HG03039 (cell line): ENCODE results near the gene SNN.

Source experiments
- ATAC-seq: cut with Tn5 transposase; IDR thresholded peaks from one replicate; pipeline ENCODE4 v1.9.1; 2021; ENCODE audit warnings: mild to moderate bottlenecking, moderate library complexity; ENCODE audit not compliant: unreplicated experiment

The SNN gene

DNA sequence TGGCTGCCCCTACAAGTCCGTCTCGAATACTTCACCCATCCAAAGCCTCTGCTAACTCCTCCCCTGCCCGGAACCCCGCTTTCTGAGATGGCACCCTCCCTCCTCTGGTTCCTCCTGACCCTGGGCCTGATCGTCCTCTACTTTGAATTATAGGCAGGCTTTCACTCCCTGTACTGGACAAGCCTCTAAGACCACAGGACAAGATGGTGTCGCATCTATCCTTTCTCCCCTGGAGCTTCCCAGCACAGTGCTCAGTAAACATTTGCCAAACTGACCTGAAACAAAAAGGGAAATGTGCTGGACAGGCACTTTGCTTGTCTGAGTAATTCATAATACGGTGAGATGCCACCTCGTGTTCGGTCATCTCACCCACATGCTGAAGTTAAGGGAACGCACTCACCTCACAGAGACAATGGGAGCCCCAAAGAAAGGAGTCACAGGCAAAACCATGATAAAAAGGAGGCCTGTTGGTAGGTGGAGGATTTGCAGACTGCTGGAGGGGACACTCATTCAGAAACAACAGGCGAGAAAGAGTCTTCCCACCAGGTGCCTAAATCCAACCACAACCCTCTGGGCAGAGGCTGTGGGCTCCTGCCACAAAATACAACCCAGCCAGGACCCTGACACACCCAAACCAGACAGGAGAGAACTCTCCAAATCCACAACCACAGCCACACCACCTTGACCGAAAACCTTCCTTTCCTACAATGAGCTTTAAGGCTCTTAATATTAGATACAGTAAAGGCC is 28.2 kb downstream of the SNN start:
- no peak for ATAC-seq

DNA sequence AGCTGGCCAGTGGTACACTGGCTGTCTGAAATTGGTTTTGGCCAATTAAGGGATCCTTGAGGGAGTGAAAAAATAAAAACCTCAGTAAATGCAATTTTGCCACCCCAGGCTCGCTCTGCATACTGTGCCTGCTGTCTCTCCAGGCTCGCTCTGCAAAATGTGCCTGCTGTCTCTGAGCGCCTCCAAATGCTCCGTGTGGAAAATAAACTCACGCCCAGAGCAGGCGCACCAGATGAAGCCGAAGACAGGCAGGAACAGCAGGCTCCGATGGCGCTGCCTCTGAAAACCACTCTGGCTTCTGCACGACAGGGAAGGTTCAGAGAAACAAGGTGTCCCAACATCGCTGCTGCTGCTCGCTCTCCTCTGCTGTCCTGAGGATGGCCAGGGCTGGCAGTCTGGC is 29.1 kb downstream of the SNN start:
- ATAC-seq: no peak

DNA sequence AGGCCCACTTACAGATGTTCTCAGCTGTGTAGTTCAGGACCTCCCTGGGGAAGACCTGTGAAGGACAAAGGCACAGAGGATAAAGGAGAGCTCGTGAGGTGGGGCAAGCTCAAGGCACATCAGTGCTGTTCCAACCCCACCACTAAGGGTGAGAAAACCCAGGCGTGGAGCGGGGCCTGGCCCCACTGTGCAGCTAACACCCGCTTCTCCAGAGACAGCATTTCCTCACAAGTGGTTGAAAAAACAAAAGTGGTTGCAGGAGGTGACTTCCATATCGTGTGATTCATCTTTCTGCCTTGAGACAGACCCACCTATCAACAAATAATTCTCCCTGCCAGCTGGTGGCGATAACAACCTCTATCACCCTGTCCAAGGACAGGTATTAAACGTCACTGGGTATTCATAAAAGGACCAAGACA is 30.0 kb downstream of the SNN start:
- no peak for ATAC-seq

DNA sequence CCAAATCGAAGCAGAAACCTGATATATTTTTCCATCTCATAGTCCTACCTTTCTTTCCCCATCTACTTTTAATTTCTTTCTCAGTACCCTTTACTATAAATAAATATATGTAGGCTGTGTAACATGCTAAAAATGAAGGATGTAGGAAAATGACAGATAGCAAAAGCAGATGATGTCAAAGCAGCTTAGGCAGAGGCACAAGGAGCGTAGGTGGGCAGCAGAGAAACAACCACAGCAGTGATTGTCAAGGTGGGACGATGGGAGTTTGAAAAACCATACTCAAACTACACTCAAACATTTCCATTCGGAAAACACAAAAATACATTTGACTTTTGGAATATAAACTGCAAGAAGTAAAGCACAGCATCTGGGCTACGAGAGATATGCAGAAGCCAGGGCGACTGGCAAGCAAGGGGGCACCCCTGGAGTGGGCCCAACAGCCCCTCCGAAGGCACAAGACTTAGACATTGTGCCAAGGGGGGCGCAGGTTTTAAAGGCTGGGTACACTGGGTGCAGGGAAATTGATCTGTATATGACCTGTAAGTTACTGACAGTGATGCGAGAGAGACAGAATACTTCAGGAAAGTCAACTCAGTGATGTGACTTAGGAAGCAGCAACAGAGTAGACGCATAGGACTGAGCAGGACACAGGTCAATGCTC is 31.1 kb downstream of the SNN start:
- no peak for ATAC-seq

DNA sequence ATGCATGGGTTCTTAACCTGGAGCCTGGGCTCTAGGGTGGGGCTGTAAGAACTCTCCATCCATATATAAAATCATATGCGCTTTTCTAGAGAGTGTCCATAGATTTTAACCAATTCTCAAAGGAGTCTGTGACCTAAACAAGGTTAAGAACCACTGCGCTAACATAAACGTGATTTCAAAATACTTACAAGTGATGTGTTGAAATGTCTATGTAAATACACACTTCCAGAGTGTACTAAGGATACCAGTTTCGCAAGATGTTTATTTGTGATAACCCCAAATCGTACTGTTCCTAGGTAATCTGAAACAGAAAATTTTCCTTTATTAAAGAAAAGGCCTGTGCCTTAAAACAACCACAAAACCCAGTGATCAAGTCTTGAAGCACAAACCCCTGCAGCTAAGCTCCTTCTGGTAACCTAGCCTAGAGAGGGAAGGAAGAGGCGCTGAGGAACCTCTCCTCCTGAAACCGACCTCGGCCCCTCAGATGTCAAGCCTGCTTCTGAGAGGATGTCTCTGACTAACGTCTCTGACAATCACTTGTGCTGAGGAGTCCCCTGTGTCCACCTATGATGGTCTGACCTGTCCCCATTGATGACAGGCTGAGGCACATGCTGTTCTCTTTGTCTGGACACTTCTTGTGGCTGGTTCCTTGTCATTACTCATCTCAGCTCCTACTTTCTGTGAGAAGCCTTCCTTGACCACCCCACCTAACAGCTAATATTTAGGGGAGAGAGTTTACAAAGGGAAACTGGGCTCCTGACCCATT is 32.2 kb downstream of the SNN start:
- ATAC-seq: no peak

DNA sequence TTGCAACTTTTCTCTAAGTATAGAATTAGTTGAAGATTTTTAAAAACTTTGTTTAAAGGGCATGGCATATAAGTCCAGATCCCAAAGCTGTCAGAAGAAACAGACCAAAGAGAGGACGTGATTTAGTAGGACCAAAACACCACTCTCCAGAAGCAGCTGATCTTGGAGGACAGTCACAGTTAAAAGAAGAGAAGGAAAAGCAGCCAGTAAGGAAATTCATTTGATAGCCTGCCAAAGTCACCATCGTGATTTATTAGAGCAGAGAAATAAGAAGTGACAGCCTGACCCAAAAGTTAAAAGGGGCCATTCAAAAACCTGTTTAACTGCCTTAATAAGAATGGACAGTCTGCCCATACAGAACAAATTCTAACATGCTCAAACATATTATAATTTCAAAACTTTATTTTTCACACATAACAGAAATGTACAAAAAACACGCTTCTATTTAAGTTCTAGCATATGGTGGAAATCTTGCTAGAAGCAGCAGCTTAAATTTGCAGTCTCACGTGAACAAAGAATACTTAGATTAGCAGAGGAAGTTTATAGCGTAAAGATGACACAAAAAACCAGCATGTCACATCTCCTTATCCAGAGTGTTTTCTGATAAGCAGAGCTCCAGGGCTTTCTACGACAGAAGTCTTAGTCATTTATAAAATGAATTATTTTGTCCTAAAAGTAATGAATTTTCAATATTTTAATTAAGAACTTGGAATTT is 37.2 kb downstream of the SNN start:
- no peak for ATAC-seq

DNA sequence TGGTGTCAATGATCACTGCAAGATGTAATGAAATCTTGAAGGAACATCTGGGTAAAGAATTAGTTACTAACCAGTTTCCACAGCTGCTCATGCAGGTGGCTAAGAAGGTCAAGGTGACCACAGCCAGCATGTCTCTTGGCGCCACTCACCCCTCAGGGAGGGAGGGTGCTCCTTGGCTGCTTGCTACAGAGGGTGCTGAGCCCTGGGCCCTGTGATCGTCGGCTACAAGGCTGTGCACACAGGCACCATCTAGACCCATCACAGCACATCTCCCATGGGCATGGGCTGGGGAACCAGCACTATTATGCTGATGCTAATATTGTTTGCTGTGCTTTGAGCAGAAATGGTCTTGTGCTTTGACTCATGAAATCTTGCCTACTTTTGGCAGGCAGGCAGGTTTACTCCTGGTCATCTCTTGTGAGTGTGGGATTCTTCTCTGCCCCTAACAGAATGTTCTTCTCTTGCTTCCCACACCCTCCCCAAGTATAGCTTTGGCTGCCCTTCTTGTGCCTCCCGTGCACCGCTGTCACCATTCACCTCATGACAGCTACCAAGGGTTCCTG is 38.0 kb downstream of the SNN start:
- ATAC-seq: no peak

DNA sequence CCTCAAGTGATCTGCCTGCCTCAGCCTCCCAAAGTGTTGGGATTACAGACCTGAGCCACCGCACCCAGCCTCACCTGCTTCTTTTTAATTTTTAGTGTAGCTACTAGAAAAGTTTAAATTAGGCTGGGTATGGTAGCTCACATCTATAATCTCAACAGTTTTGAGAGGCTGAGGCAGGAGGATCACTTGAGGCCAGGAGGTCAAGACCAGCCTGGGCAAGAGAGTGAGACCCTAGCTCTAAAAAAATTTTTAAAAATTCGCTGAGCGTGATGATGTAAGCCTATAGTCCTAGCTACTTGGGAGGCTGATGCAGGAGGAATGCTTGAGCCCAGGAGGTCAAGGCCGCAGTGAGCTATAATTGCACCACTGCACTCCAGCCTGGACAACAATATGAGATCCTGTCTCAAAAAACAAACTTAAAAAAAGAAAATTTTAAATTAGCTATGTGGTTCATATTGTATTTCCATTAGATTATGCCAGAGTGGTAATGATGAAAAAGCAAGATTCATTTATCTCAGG is 39.5 kb downstream of the SNN start:
- no peak for ATAC-seq

DNA sequence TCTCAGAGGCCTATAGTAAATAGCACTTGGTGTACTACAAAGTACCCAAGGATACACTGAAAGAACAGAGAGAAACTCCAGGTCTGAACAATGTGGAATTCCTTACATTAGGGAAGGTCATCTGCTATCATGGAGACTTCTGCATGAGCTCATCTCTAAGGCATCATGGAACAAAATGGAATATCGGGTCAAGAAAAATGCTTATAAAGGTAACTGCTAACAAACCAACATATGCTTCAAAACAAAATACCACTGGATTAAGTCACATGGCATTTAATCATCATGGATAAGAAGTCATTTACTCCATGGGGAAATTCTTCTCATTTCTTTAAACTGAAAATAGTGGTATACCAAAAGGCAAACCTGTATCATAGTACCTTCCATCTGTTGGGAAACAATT is 40.2 kb downstream of the SNN start:
- ATAC-seq: no peak

DNA sequence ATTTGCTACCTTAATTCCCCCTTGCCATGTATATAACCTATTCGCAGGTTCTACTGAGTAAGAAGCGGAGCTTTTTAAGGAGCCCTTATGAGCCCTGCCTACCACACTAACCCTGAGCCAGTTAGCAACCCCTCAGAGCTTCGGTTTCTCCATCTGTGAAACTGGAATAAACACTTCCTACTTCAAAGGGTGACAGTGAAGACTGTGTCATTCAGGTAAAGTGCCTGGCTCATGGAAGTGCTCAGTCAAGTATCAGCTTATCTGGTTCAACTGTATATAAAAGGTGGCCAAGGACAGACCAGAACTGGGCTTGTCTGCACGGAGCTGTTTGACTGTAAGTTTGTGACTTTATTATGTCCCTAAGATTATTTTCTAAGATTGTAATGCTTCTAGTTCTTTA is 43.4 kb downstream of the SNN start:
- no peak for ATAC-seq

DNA sequence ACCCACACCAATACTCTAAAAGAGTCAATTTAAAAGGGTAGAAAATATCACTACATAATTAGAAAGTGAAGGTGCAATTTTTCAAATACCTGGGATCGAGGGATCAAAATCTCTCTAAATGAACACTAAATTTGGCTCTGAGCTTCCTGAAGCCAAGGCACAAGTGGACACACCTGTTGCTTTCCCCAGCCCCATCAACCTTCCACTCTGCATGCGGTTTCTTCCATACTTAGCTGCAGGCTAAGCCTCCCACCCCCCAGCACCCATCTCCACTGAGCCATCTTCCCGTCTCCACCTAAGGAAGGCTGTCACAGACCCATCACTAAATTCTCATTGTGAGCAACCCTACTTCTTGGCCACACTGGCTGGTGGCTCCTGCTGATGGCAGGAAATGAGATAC is 43.9 kb downstream of the SNN start:
- no peak for ATAC-seq

DNA sequence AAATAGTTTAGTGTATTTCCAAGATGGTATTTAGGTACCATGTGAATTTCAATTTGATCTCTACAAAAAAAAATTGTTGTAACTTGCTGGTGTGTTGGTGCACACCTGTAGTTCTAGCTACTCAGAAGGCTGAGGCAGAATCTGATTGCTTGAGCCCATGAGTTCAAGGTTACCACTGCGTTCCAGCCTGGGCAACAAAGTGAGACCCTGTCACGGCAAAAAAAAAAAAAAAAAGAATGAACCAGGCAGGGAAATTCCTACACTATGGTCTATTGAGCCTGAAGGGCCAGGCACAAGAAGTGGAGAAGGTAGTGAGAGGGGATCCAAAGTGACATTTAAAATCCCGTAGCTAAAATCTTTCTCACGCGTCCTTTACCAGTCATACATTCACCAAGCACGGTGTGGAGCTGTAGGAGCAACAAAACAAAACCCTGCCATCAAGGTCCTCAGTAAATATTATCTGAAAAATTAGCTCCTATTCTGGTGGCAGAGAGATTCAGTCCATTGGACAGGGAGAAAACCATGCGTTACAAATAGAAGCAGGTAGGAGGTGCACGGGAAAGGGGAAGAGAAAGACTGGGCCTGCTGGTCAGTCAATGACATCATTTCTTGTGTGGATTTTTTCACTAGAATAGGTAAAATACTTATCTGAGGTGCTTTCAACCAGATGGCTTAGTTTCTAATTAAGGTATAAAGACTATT is 47.1 kb downstream of the SNN start:
- ATAC-seq: no peak

DNA sequence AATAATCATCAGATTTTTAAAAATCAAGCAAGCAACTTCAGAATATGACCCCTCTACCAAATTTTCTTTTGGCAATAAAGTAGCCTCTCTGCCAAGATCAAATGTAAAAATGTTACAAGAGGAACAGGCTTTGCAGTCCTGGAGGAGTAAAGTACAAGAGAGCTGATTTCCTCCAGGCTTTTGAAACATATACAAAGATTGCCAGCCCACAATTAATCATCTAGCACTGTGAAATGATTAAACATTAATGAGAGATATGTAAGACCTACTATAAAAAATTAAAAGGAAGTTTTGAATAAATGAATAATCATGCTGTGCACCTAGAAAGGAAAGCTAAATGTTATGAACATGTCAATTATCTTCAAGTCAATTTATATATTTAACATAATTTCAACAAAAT is 48.1 kb downstream of the SNN start:
- no peak for ATAC-seq

DNA sequence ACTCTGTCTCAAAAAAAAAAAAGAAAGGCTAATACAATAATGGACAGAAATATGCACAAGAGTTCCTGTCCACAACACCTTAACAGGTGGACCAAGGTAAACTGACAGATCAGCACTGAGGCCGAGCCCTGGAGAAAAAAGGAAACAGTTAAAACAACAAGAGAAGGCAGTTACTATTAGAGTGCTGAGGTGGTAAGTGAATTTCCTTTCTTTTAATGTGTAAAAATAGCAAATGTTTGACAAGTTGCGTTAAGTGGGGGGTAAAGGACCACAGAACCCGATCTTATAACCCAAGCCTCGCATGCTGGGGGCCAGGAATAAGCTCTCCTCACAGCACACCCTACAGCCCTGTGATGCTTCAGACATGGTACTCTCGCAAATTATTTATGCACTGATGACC is 49.6 kb downstream of the SNN start:
- no peak for ATAC-seq

DNA sequence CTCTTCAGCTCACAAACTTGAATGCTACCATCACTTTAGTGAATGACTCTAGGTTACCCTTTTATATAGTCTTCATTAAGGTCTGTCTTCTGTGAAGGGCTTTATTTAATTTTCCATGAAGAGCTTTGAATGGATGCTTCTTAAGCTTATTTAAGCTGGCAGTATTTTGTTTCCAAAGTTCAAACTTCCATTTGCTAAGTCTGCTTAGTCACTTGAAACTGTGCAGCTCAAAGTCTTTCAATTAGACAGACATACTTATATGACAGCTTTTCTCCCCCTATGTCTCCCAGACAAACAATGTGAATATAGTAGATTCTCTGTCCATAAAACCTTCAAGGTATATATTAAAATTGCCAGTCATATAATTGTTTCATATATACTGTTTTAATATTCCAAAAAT is 50.9 kb downstream of the SNN start:
- ATAC-seq: no peak

DNA sequence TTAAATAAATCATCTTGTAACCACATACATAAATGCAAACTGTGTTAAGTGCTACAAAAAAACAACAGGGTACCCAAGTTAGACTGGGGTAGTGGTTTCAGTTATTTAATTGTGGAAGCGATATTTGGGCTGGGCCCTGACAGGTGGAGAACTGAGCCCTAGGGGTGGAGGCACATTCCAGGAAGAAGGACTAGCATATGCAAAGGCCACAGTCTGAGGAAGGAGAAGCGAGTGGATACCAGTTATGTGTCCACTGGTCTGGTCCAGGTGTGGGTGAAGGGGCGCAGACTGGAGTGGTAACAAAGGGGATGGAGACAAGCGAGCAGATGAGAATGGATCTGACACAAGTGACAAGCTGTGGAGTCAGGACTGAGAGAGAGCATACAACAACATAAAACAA is 51.5 kb downstream of the SNN start:
- no peak for ATAC-seq

DNA sequence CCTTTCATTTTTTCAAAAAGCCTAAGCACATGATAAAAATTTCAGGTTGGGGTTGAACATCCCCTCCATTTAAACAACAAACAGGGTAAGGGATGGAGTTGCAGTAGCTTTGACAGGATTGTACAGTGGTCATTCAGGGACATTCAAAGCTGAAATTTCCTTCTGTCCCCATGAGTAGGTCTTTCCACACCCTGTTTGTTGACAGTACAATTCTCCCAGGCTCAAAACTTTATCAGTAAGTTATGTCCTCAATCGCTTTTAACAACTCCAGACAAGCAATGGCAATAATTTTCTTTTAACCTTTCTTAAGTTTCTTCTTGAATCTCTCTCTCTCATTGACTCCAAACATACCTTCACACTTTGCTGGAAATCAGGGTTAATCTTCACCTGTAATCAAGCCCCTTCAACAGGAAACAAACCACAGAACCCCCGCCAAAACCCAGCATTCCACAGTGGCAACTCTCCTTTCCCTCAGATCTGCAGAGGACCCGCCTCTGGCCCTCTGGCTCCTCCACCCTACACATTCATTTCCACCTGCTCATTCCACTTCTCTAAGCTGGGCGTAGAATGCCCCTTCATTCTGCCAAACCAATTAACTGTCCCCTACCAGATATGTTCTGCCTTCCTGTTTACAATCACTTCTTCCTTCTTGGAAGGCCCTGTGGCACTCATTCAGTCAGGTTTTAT is 53.7 kb downstream of the SNN start:
- no peak for ATAC-seq

DNA sequence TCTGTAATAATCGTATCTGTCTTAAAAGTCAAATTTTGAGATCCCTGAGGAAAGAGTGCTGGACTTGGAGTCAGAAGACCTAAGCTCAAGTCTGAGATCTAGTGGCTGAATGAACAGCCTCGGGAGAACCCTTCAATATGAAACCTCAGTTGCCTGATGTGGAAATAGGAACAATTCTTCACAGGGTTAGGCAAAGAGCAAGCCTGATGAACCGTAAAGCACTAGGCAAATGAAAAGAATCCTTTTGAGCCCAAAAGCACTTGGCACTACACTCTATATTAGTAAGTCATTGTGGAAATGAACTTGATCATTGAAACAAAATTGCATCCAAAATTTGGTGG is 54.2 kb downstream of the SNN start:
- no peak for ATAC-seq

DNA sequence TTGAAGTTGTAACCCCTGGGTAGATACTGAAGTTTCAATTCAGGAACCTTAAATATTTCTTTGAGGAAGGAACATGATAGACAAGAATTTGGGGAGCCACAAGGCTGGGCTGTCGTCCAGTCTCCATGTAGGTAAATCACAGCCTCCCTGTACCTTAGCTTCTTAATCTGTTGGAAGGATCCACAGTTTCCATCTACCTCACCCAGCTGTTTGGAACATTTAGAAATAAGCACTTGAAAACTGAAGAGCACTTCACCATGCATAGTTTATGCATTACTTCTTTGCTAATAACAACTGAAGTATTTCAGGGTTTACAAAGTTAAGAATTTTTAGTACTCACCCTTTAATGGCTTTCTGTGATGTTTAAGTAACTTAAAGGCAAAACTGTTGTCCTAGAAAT is 57.2 kb downstream of the SNN start:
- no peak for ATAC-seq

DNA sequence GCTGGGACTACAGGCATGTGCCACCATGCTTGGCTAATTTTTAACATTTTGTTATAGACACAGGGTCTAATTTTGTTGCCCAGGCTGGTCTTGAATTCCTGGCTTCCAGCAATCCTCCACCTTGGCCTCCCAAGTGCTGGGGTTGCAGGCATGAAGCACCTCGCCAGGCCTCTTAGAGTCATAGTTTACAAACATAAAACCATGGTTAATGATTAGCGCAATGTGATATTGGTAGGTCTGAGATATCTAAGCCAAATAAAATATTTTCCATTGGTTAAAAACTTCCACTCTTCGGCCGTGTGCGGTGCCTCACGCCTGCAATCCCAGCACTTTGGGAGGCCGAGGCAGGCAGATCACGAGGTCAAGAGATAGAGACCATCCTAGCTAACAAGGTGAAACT is 57.8 kb downstream of the SNN start:
- no peak for ATAC-seq
